HEK293T (cell line): ENCODE results near the gene ZNF431.

ENCODE experiments used
- CTBP1 ChIP-seq: fragments of 450-650 bp; IDR thresholded peaks from 2 replicates; pipeline ENCODE4 v1.6.1; 2016; ENCODE audit warnings: borderline replicate concordance
- ELF4 ChIP-seq: fragments of 450-650 bp; IDR thresholded peaks from 2 replicates; pipeline ENCODE4 v1.6.1; 2017; ENCODE audit warnings: antibody characterized with exemption
- FOXM1 ChIP-seq: fragments of 450-650 bp; IDR thresholded peaks from 2 replicates; pipeline ENCODE4 v1.6.1; 2017; ENCODE audit warnings: mild to moderate bottlenecking, borderline replicate concordance
- HDGF ChIP-seq: fragments of 450-650 bp; IDR thresholded peaks from 2 replicates; pipeline ENCODE4 v1.6.1; 2017; ENCODE audit warnings: antibody characterized with exemption, borderline replicate concordance
- LEF1 ChIP-seq: fragments of 450-650 bp; IDR thresholded peaks from 2 replicates; pipeline ENCODE4 v1.6.1; 2017; ENCODE audit warnings: mild to moderate bottlenecking, borderline replicate concordance
- SUZ12 ChIP-seq: fragments of 450-650 bp; IDR thresholded peaks from 2 replicates; pipeline ENCODE4 v1.6.1; 2016; ENCODE audit warnings: mild to moderate bottlenecking
- ZNF384 ChIP-seq: fragments of 450-650 bp; IDR thresholded peaks from 2 replicates; pipeline ENCODE4 v1.6.1; 2016

GRCh38 chr19:21197590-21198295 is 55.9 kb downstream of the ZNF431 start:
- TF ChIP-seq ELF4: no peak
- TF ChIP-seq LEF1: no peak
- TF ChIP-seq HDGF: no peak
- no peak for TF ChIP-seq SUZ12
- TF ChIP-seq FOXM1: no peak
- TF ChIP-seq ZNF384: no peak
- TF ChIP-seq CTBP1: no peak
